CD8-positive, alpha-beta memory T cell (primary cell): ENCODE results near the gene GTPBP2. TPM values are rescaled to one million over a fixed set of nuclear protein-coding genes. Genes with fewer than 3 reads are reported as not detected.
"Not testable (repeated sequence)": the region's sequence is repeated elsewhere in the genome, so short reads cannot be mapped to it uniquely, and the experiment has no call there.

ENCODE experiments used
- CTCF ChIA-PET: fragments of 350-600 bp; sonication (Branson Sonifier 250); formaldehyde crosslinking; loops from one replicate; lab custom pipeline; 2021; ENCODE audit warnings: antibody characterized with exemption; lab: Charles Lee
- POLR2A ChIA-PET: fragments of 350-600 bp; sonication (Branson Sonifier 250); formaldehyde crosslinking; loops from one replicate; lab custom pipeline; 2021; ENCODE audit warnings: antibody characterized with exemption; lab: Charles Lee
- DNase-seq, 5 donors: peaks; one replicate each; pipeline versions ENCODE4 v3.0.0 to v3.0.0-alpha.2; 2020 to 2022; ENCODE audit warnings: mixed read lengths in 1 of 5
- H3K27ac ChIP-seq: one replicate; pipeline ENCODE4 v1.7.0; 2013; ENCODE audit warnings: low read depth, mild to moderate bottlenecking, low read length, moderate library complexity
- H3K27me3 ChIP-seq: 2 replicates; pipeline ENCODE4 v1.7.0; 2013; ENCODE audit warnings: low read length, mild to moderate bottlenecking; ENCODE audit not compliant: insufficient read depth, poor library complexity, severe bottlenecking
- H3K36me3 ChIP-seq: 2 replicates; pipeline ENCODE4 v1.7.0; 2013; ENCODE audit warnings: mild to moderate bottlenecking, low read length, moderate library complexity; ENCODE audit not compliant: insufficient read depth
- H3K4me1 ChIP-seq: 2 replicates; pipeline ENCODE4 v1.7.0; 2013; ENCODE audit warnings: mild to moderate bottlenecking, low read length, moderate library complexity; ENCODE audit not compliant: insufficient read depth
- H3K4me3 ChIP-seq: 2 replicates; pipeline ENCODE4 v1.7.0; 2013; ENCODE audit warnings: mild to moderate bottlenecking, low read length
- H3K9me3 ChIP-seq: 2 replicates; pipeline ENCODE4 v1.7.0; 2013; ENCODE audit warnings: mild to moderate bottlenecking, low read length
- H3K27ac Mint-ChIP-seq, 8 donors: one replicate each; pipeline ENCODE4 v1.8.0; 2020 to 2021; ENCODE audit warnings: mixed read lengths in 8 of 8, mild to moderate bottlenecking in 6 of 8, inconsistent platforms in 3 of 8, moderate library complexity in 3 of 8
- H3K27me3 Mint-ChIP-seq, 2 donors: one replicate each; pipeline ENCODE4 v1.8.0; 2020 to 2021; ENCODE audit warnings: mixed read lengths in 2 of 2, mild to moderate bottlenecking in 1 of 2, moderate library complexity in 1 of 2
- H3K36me3 Mint-ChIP-seq, 3 donors: one replicate each; pipeline ENCODE4 v1.8.0; 2020 to 2021; ENCODE audit warnings: mixed read lengths in 3 of 3, inconsistent platforms in 1 of 3, mild to moderate bottlenecking in 1 of 3
- H3K4me1 Mint-ChIP-seq, 3 donors: one replicate each; pipeline ENCODE4 v1.8.0; 2020 to 2021; ENCODE audit warnings: mixed read lengths in 3 of 3, inconsistent platforms in 1 of 3, mild to moderate bottlenecking in 1 of 3
- H3K4me3 Mint-ChIP-seq, 7 donors: one replicate each; pipeline ENCODE4 v1.8.0; 2020 to 2021; ENCODE audit warnings: mixed read lengths in 7 of 7, mild to moderate bottlenecking in 6 of 7, moderate library complexity in 4 of 7, inconsistent platforms in 2 of 7
- H3K9me3 Mint-ChIP-seq, 5 donors: one replicate each; pipeline ENCODE4 v1.8.0; 2020 to 2022; ENCODE audit warnings: mixed read lengths in 5 of 5, mild to moderate bottlenecking in 3 of 5, moderate library complexity in 2 of 5, inconsistent platforms in 1 of 5
- polyA plus RNA-seq: library from polyadenylated mRNA; unstranded; fragments of 300-500 nt; fragmentation: Illumina TruSeq; gene quantifications from one replicate; pipeline ENCODE4 v1.2.3, GENCODE V29; 2021
- total RNA-seq, 2 experiments: library from RNA; stranded (reverse); gene quantifications; one replicate each; pipeline ENCODE4 v1.2.3, GENCODE V29; 2021

Gene GTPBP2
- total and polyA plus RNA-seq, 3 experiments from 2014 or later: 3.9 to 45.4 (median 44.2) TPM

DNA sequence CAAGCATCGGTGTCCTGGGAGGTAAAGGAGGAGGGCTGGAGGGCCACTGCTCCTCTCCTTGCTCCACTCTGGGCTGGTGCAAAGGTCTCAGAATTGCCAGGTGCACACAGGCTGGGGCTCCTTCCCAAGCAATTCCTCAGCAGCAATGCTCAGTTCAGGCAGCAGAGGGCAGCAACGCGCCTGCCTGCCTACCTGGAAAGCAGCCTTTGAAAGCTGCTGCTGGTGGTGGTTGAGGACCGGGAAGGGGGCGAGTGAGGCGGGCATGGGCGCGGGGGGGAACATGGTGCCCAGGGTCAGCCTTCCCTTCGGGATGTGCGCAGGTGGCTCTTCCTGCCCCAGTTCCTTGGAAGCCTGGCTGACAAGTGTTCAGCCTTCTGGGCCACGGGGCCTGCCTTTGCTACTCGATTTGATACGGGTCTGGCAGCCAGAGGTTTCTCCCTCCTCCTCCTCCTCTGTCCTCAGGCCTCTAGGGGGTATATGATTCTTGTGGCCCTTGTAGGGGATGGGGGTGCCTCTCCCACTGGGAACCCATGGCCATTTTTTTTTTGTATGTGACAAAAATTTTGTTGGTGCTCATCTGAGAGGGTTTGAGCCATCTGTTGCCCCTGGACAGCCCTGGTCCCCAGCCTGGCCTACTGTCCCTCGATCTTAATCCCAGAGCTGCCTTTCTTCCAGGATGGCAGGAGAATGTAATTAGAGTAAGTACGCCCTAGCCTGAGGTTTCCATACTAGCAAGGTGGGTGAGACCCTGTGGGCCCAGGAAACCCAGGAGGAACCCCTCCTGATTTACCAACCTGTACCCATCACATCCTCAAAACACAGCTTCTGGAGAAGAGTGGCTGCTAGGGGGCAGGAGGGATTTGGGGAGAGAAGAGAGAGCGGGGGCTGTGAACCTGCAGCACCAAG lies 38.4 kb upstream of the GTPBP2 start:
- peaks cover 0 to 1% of the 10 kb centered on the region in 2 donors for H3K27me3 Mint-ChIP-seq
- peak overlapping the region in 5 of 7 donors; percentile 55 to 77 (median 66) for H3K4me3 Mint-ChIP-seq
- Histone ChIP-seq H3K4me1 (peaks cover 14% of the 10 kb centered on the region), H3K36me3 (peaks cover 7% of the 10 kb centered on the region), H3K27ac (no peak overlapping the region), H3K9me3 (no peaks in the 10 kb centered on the region), H3K4me3 (no peak overlapping the region), H3K27me3 (no peaks in the 10 kb centered on the region)
- ChIA-PET POLR2A (interaction anchor here (0.7 kb wide), 1 partner anchor 1319 kb away, joined by 3 read pairs; no protein-coding TSS in a partner anchor), CTCF (interaction anchor here (0.8 to 5.9 kb wide), 24 partner anchors 7 to 505 kb away, joined by 3 to 45 read pairs (median 4); partner anchors contain the start of genes GTPBP2, MAD2L1BP and VEGFA)
- peak; percentile 68 to 81 (median 72) for DNase-seq
- H3K27ac Mint-ChIP-seq: peak overlapping the region in 4 of 8 donors; percentile 25 to 93 (median 70)
- peaks cover 13 to 20% (median 17%) of the 10 kb centered on the region in 3 donors for H3K4me1 Mint-ChIP-seq
- peaks cover 0 to 22% (median 0%) of the 10 kb centered on the region in 3 donors for H3K36me3 Mint-ChIP-seq
- no peaks in the 10 kb centered on the region for H3K9me3 Mint-ChIP-seq

DNA sequence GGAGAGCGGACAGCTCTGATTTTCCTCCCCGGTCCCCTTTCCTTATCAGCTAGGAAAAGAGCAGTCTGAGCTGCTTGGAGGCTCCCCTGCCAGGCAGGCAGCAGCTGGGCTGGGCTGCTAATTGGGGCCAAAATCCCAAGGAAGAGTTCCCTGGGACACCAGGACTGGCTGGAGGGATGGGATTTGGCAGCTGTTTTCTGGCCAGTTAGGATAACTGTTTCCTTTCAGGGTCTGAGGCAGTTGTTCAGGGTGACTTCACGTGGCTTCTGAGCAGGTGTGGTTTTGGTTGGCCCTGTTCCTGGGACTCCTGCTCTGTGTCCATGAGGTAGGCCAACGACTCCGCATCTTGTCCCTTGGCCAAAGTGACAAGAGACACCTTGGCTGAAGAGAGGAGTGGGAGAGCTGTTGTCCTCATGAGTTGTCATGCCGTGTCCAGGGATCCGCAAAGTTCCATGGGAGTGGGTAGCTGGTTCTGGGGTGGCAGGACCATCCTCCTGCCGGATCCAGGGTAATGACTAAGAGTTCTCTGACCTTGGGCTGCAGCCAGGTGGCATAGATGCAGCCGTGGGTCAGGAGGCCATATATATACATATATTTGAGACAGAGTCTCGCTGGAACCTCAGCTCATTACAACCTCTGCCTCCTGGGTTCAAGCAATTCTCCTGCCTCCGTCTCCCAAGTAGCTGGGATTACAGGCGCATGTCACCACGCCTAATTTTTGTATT lies 37.3 kb upstream of the GTPBP2 start:
- no peak for DNase-seq
- ChIA-PET CTCF (interaction anchor here (0.8 to 5.9 kb wide), 16 partner anchors 9 to 437 kb away, joined by 3 to 45 read pairs (median 6); partner anchors contain the start of genes GTPBP2, MAD2L1BP and VEGFA), POLR2A (interaction anchor here (0.9 kb wide), 1 partner anchor 23 kb away, joined by 3 read pairs; no protein-coding TSS in a partner anchor)
- peaks cover 0 to 10% (median 0%) of the 10 kb centered on the region in 3 donors for H3K36me3 Mint-ChIP-seq
- peaks cover 13 to 20% (median 17%) of the 10 kb centered on the region in 3 donors for H3K4me1 Mint-ChIP-seq
- Histone ChIP-seq H3K27ac (no peak overlapping the region), H3K9me3 (no peaks in the 10 kb centered on the region), H3K27me3 (no peaks in the 10 kb centered on the region), H3K4me1 (peaks cover 14% of the 10 kb centered on the region), H3K36me3 (peaks cover 5% of the 10 kb centered on the region), H3K4me3 (no peak overlapping the region)
- peaks cover 0 to 1% of the 10 kb centered on the region in 2 donors for H3K27me3 Mint-ChIP-seq
- H3K4me3 Mint-ChIP-seq: no peak overlapping the region
- H3K9me3 Mint-ChIP-seq: no peaks in the 10 kb centered on the region
- H3K27ac Mint-ChIP-seq: no peak overlapping the region

DNA sequence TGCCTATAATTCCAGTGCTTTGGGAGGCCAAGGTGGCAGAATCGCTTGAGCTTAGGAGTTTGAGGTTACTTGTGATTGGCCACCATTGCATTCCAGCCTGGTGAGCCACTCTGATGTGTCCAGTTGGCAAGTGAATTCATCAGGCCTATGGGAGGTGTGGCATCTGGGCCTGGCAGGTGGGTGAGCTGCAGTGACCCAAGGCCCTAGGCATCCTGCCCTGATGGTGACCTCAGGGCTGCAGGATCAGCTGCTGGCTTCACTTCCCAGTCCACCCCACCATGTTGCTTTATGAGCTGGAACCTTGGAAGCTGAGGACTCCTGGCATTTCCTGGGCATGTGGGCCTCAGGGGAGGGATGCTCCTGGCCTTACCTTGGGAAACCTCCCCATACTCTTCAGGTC lies 36.3 kb upstream of the GTPBP2 start:
- Histone ChIP-seq H3K36me3 (no peaks in the 10 kb centered on the region), H3K4me3 (no peak overlapping the region), H3K4me1 (peaks cover 14% of the 10 kb centered on the region), H3K27ac (no peak overlapping the region), H3K9me3 (no peaks in the 10 kb centered on the region), H3K27me3 (no peaks in the 10 kb centered on the region)
- no peak overlapping the region for H3K4me3 Mint-ChIP-seq
- no peak overlapping the region for H3K27ac Mint-ChIP-seq
- no peaks in the 10 kb centered on the region for H3K9me3 Mint-ChIP-seq
- peaks cover 0 to 5% (median under 1%) of the 10 kb centered on the region in 3 donors for H3K36me3 Mint-ChIP-seq
- no peak for DNase-seq
- POLR2A ChIA-PET: no interaction called here
- CTCF ChIA-PET: interaction anchor here (1.2 to 5.9 kb wide), 3 partner anchors 24 to 413 kb away, joined by 3 to 45 read pairs (median 7); no protein-coding TSS in a partner anchor
- H3K27me3 Mint-ChIP-seq: peaks cover 4 to 5% of the 10 kb centered on the region in 2 donors
- peaks cover 13 to 20% (median 17%) of the 10 kb centered on the region in 3 donors for H3K4me1 Mint-ChIP-seq

DNA sequence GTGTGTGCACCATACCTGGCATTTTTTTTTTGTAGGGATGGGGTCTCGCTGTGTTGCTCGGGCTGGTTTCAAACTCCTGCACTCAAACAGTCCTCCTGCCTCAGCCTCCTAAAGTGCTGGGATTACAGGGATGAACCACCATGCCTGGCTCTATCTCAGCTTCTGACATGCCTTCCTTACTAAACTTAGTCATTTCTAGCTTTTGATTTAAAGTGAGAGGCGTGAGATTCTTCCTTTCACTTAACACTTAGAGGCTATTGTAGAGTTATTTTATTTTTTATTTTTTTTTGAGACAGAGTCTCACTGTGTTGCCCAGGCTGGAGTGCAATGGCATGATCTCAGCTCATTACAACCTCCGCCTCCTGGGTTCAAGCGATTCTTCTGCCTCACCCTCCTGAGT lies 33.9 kb upstream of the GTPBP2 start:
- H3K4me3 ChIP-seq, CTCF ChIA-PET, H3K9me3 Mint-ChIP-seq, H3K27ac Mint-ChIP-seq, H3K27me3 Mint-ChIP-seq, H3K27ac ChIP-seq, POLR2A ChIA-PET, H3K9me3 ChIP-seq, H3K36me3 Mint-ChIP-seq, H3K4me3 Mint-ChIP-seq, H3K27me3 ChIP-seq, DNase-seq, H3K36me3 ChIP-seq: not testable (repeated sequence)
- H3K4me1 ChIP-seq: peaks cover 12% of the 10 kb centered on the region
- H3K4me1 Mint-ChIP-seq: peaks cover 9 to 12% (median 12%) of the 10 kb centered on the region in 3 donors

DNA sequence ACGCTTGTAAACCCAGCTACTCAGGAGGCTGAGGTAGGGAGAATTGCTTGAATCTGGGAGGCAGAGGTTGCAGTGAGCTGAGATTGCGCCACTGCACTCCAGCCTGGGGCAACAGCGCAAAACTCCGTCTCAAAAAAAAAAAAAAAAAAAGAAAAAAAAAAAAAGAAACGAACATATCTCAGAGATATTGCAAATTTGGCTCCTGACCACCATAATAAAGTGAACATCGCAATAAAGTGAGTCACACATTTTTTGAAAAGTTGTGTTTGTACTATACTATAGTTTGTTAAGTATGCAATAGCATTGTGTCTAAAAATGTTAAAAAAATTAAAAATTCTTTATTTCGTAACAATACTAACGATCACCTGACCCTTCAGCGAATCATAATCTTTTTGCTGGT lies 29.1 kb upstream of the GTPBP2 start:
- H3K36me3 Mint-ChIP-seq: peaks cover 0 to 5% (median 0%) of the 10 kb centered on the region in 3 donors
- no peaks in the 10 kb centered on the region for H3K4me1 Mint-ChIP-seq
- no peak overlapping the region for H3K4me3 Mint-ChIP-seq
- no peak overlapping the region for H3K27ac Mint-ChIP-seq
- Histone ChIP-seq H3K27me3 (no peaks in the 10 kb centered on the region), H3K4me3 (no peak overlapping the region), H3K36me3 (no peaks in the 10 kb centered on the region), H3K9me3 (no peaks in the 10 kb centered on the region), H3K4me1 (no peaks in the 10 kb centered on the region), H3K27ac (no peak overlapping the region)
- DNase-seq: no peak
- H3K9me3 Mint-ChIP-seq: no peaks in the 10 kb centered on the region
- H3K27me3 Mint-ChIP-seq: peaks cover 6 to 7% of the 10 kb centered on the region in 2 donors
- CTCF ChIA-PET: interaction anchor here (0.9 kb wide), 1 partner anchor 10 kb away, joined by 4 read pairs; no protein-coding TSS in a partner anchor
- POLR2A ChIA-PET: no interaction called here

DNA sequence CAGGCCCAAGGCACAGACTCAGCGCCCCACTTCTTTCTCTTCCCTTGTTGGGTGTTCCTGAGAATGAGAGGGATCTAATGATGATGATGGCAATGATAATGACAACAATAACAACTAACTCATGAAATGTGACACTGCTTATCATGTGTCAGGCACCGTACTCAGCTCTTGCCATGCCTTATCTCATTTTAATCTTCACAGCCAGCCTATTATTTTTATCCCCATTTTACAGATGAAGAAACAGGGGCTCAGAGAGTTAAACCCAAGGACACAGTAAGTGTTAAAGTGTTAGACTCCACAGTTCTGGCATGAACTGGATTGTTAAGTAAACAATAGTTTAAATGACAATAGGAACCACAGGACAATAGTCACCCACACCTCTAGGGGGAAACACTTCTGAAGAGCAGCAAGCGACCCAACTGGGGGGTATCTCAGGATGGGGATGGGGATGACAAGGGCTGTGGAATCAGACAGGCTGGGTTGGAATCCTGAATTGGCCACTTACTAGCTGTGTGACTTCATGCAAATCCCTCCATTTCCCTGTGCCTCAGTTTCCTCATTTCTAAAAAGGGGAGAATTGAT lies 28.2 kb upstream of the GTPBP2 start:
- H3K36me3 Mint-ChIP-seq: peaks cover 0 to 5% (median 0%) of the 10 kb centered on the region in 3 donors
- H3K4me3 ChIP-seq: no peak overlapping the region
- no peak overlapping the region for H3K4me3 Mint-ChIP-seq
- H3K27me3 Mint-ChIP-seq: peaks cover 6 to 7% of the 10 kb centered on the region in 2 donors
- no peak for DNase-seq
- no peaks in the 10 kb centered on the region for H3K4me1 ChIP-seq
- no peak overlapping the region for H3K27ac Mint-ChIP-seq
- no peaks in the 10 kb centered on the region for H3K4me1 Mint-ChIP-seq
- no peaks in the 10 kb centered on the region for H3K36me3 ChIP-seq
- H3K27ac ChIP-seq: no peak overlapping the region
- no peaks in the 10 kb centered on the region for H3K9me3 Mint-ChIP-seq
- POLR2A ChIA-PET: no interaction called here
- CTCF ChIA-PET: no interaction called here
- no peaks in the 10 kb centered on the region for H3K9me3 ChIP-seq
- no peaks in the 10 kb centered on the region for H3K27me3 ChIP-seq

DNA sequence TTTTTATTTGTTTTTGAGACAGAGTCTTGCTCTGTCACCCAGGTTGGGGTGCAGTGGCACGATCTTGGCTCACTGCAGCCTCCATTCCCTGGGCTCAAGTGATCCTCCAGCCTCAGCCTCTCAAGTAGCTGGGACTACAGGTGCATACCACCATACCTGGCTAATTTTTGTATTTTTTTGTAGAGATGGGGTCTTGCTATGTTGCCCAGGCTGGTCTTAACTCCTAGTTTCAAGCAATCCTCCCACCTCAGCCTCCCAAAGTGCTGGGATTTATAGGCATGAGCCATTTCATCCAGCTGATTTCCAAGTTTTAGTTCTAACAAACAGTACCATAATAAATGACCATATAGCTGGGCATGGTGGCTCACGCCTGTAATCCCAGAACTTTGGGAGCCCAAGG lies 23.8 kb upstream of the GTPBP2 start:
- H3K36me3 ChIP-seq, H3K27me3 Mint-ChIP-seq, H3K36me3 Mint-ChIP-seq, H3K27ac Mint-ChIP-seq, H3K4me3 ChIP-seq, POLR2A ChIA-PET, H3K9me3 Mint-ChIP-seq, H3K4me1 ChIP-seq, CTCF ChIA-PET, H3K4me3 Mint-ChIP-seq, H3K27ac ChIP-seq, H3K9me3 ChIP-seq, DNase-seq, H3K27me3 ChIP-seq, H3K4me1 Mint-ChIP-seq: not testable (repeated sequence)
